GM23248 (cell line): ENCODE data around the gene SLC2A6. TPM values are rescaled to one million over a fixed set of nuclear protein-coding genes. Genes with fewer than 3 reads are reported as not detected.

Experiments used
- DNase-seq: peaks from one replicate; pipeline ENCODE4 v3.0.0-alpha.2; 2015
- H2AFZ ChIP-seq: fragments of 200-600 bp; sonication (generic); 2 replicates; pipeline ENCODE4 v1.6.1; 2016; ENCODE audit warnings: antibody characterized with exemption
- H3F3A ChIP-seq: fragments of 200-600 bp; sonication (generic); 2 replicates; pipeline ENCODE4 v1.6.1; 2016; ENCODE audit warnings: mild to moderate bottlenecking, antibody characterized with exemption, mixed run types; ENCODE audit not compliant: insufficient read depth
- H3K27ac ChIP-seq: fragments of 200-600 bp; sonication (generic); 2 replicates; pipeline ENCODE4 v1.5.1; 2016; ENCODE audit warnings: mild to moderate bottlenecking
- H3K27me3 ChIP-seq: fragments of 200-600 bp; sonication (generic); replicated peaks from 2 replicates; pipeline ENCODE4 v1.6.1; 2016; ENCODE audit warnings: mild to moderate bottlenecking; ENCODE audit not compliant: insufficient read depth
- H3K36me3 ChIP-seq: fragments of 200-600 bp; sonication (generic); 2 replicates; pipeline ENCODE4 v1.6.1; 2016; ENCODE audit warnings: low read depth, mild to moderate bottlenecking
- H3K4me1 ChIP-seq: fragments of 200-600 bp; sonication (generic); 2 replicates; pipeline ENCODE4 v1.6.1; 2016; ENCODE audit warnings: mild to moderate bottlenecking; ENCODE audit not compliant: insufficient read depth
- H3K4me2 ChIP-seq: fragments of 200-600 bp; sonication (generic); one replicate; pipeline ENCODE4 v1.6.1; 2016; ENCODE audit warnings: mild to moderate bottlenecking; ENCODE audit not compliant: unreplicated experiment
- H3K4me3 ChIP-seq: fragments of 200-600 bp; sonication (generic); 2 replicates; pipeline ENCODE4 v1.5.1; 2016; ENCODE audit warnings: mild to moderate bottlenecking
- H3K79me2 ChIP-seq: fragments of 200-600 bp; sonication (generic); 2 replicates; pipeline ENCODE4 v1.6.1; 2016; ENCODE audit warnings: mild to moderate bottlenecking; ENCODE audit not compliant: insufficient read depth
- H3K9ac ChIP-seq: fragments of 200-600 bp; sonication (generic); 2 replicates; pipeline ENCODE4 v1.6.1; 2016; ENCODE audit warnings: mild to moderate bottlenecking
- H3K9me2 ChIP-seq: fragments of 200-600 bp; sonication (generic); 2 replicates; pipeline ENCODE4 v1.6.1; 2016; ENCODE audit warnings: mixed run types, mild to moderate bottlenecking, moderate library complexity; ENCODE audit not compliant: insufficient read depth
- H3K9me3 ChIP-seq: fragments of 200-600 bp; sonication (generic); one replicate; pipeline ENCODE4 v1.6.1; 2017; ENCODE audit warnings: low read depth
- H4K20me1 ChIP-seq: fragments of 200-600 bp; sonication (generic); 2 replicates; pipeline ENCODE4 v1.6.0; 2016; ENCODE audit not compliant: insufficient read depth
- EZH2 ChIP-seq: fragments of 200-600 bp; sonication (generic); IDR thresholded peaks from 2 replicates; pipeline ENCODE4 v1.6.1; 2018; ENCODE audit warnings: antibody characterized with exemption, mild to moderate bottlenecking; ENCODE audit not compliant: insufficient read depth, poor library complexity, severe bottlenecking
- EZH2phosphoT487 ChIP-seq: fragments of 200-600 bp; sonication (generic); IDR thresholded peaks from 2 replicates; pipeline ENCODE4 v1.6.1; 2018; ENCODE audit warnings: antibody characterized with exemption, moderate library complexity, mild to moderate bottlenecking, low read depth; ENCODE audit not compliant: insufficient read depth
- WGBS, 2 experiments: methylation state at CpG; one replicate each; pipeline ENCODE4 v1.1.6; 2015 to 2017; ENCODE audit warnings: low lambda C conversion rate in 2 of 2, low coverage in 1 of 2; ENCODE audit errors: missing lambda C conversion rate in 2 of 2; 5-methylcytosine and 5-hydroxymethylcytosine counted together
- in situ Hi-C: fragments of 300-500 bp; cut with MboI; formaldehyde crosslinking; loops from 2 replicates; pipeline ENCODE4 v1.15.0; 2020
- polyA plus RNA-seq: library from polyadenylated mRNA; unstranded; fragments of >200 nt; fragmentation: Nextera tagmentation; extraction: Ambion mirVana; gene quantifications from 2 replicates; pipeline ENCODE4 v1.2.1, GENCODE V29; 2016
- total RNA-seq: library from RNA; depleted of rRNA; stranded (reverse); fragments of >200 nt; shearing (Covaris generic); gene quantifications from 2 replicates; pipeline ENCODE4 v1.2.3, GENCODE V29; 2014

SLC2A6 gene
- total and polyA plus RNA-seq, 2 experiments from 2014 or later: 6.8 to 12.0 TPM

DNA sequence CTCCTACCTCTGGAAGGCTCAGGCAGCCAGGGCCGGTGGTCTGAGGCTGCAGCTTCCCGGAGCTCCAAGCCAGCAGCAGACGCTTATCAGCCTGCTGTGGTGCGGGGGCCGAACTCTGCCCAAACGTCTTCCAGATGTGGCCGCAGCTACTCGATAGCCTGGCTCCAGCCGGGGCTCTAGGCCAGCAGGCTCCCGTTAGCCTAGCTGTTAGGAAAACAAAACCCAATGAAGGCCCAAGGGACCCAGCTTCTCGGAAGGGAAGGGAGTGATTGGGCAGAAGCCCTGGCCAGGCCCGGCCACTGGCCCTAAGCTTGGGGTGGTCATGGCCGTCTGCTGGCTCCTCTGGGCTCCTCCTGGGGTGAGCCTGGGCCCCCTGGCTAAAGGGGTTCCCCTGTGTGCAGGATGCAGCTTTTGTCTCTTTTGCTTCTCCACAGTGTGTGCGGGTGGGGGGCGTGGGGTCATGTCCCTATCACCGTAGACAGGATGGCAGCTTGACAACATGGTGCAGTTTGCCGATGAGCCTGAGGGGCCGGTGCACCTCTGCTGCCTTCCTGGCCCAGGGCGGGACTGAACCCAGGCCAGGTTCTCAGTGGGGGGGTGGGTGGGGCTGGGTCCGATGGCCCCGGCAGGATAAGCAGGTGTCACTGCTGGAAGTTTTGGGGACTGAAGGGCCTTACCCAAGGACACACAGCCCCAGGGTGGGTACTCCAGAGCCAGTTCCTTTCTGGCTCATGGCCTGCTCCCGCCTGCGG, 27.2 kb upstream of the SLC2A6 start:
- TF ChIP-seq EZH2 (no peak), EZH2phosphoT487 (no peak)
- Histone ChIP-seq H3K9me2 (no peaks in the 10 kb centered on the region), H3F3A (0 out of 2 replicates have a peak, but pooled peaks cover 8% of the 10 kb centered on the region), H3K4me1 (peaks cover 10% of the 10 kb centered on the region), H3K27me3 (no peaks in the 10 kb centered on the region), H4K20me1 (no peaks in the 10 kb centered on the region), H3K9ac (peak overlapping the region; percentile 50; the same call in 1 of the 2 replicates), H3K4me3 (no peak overlapping the region), H3K4me2 (no peak overlapping the region), H3K9me3 (peaks cover 4% of the 10 kb centered on the region), H3K36me3 (no peaks in the 10 kb centered on the region), H3K79me2 (no peaks in the 10 kb centered on the region), H3K27ac (peak overlapping the region; percentile 47; the same call in 1 of the 2 replicates), H2AFZ (no peak overlapping the region)
- in situ Hi-C loops: no loop called here
- DNase-seq: peak; percentile 72
- 29 to 37% methylated on average over 22 to 23 of the region's 23 CpGs for WGBS, 2 experiments

DNA sequence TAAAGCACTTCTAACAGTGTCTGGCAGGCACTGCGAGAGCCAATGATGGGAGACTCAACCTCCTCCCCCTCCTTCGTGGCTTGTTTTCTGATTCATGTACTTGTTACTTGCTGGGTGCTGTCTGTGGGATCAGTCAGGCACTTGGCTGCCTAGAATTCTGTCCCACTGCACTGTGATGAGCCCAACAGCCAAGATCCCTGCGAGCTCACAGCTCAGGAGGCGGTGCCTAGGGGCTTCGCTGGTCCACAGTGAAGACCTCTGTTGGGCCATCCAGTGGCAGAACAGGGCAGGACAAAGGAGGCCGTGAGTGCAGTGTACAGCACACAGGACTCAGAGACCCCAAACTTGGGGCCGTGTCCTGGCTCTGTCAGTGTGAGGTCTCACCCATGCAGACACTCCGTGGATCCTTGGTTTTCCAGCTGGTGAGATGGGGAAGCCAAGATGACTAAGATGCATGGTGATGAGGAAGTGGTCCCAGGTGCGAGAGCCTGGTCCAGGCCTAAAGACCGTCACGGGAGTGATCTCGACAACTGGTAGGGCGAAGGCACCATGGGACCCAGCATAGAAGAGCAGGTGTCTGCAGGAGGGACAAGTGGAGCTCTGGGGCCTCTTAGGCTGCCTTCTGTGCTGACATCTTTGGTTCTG, 26.4 kb upstream of the SLC2A6 start:
- Histone ChIP-seq H3K9me2 (no peaks in the 10 kb centered on the region), H3K9me3 (peaks cover 4% of the 10 kb centered on the region), H3K36me3 (no peaks in the 10 kb centered on the region), H3K9ac (no peak overlapping the region), H3K4me3 (no peak overlapping the region), H3K4me1 (peaks cover 10% of the 10 kb centered on the region), H3K79me2 (no peaks in the 10 kb centered on the region), H2AFZ (no peak overlapping the region), H4K20me1 (no peaks in the 10 kb centered on the region), H3K27ac (0 out of 2 replicates have a peak overlapping the region, but pooled peaks have one; percentile 47), H3K27me3 (no peaks in the 10 kb centered on the region), H3F3A (0 out of 2 replicates have a peak, but pooled peaks cover 8% of the 10 kb centered on the region), H3K4me2 (no peak overlapping the region)
- in situ Hi-C loops: no loop called here
- no peak for TF ChIP-seq EZH2phosphoT487
- TF ChIP-seq EZH2: no peak
- peak; percentile 70 for DNase-seq
- WGBS, 2 experiments: 89% methylated on average over 13 of the region's 13 CpGs

DNA sequence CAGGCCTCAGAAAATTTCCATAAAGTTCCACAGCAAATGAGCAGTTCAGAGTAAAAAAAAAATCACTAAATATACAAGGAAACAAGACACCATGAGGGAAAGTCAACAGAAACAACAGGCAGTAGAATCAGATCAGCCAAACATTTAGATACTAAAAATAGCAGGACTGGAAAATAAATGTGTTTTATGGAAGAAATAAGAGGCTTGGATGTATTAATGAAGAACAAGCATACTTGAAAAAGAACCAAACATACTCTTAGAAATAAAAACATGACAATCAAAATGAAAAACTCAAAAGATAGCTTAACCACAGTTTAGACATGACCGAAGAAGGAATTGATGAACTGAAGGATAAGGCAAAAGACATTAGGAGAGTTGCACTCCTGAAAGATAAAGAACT, 23.2 kb upstream of the SLC2A6 start:
- WGBS, 2 experiments: 81 to 83% methylated on average over 1 of the region's 1 CpG
- no peak overlapping the region for H3K27ac ChIP-seq
- H3F3A ChIP-seq: 0 out of 2 replicates have a peak, but pooled peaks cover 8% of the 10 kb centered on the region
- DNase-seq: no peak
- peaks cover 9% of the 10 kb centered on the region for H3K4me1 ChIP-seq
- in situ Hi-C loops: no loop called here
- H3K79me2 ChIP-seq: no peaks in the 10 kb centered on the region
- peaks cover 4% of the 10 kb centered on the region for H3K9me3 ChIP-seq
- H4K20me1 ChIP-seq: no peaks in the 10 kb centered on the region
- H3K4me3 ChIP-seq: no peak overlapping the region
- H3K27me3 ChIP-seq: no peaks in the 10 kb centered on the region
- no peak overlapping the region for H3K4me2 ChIP-seq
- TF ChIP-seq EZH2phosphoT487: no peak
- TF ChIP-seq EZH2: no peak
- H3K9me2 ChIP-seq: no peaks in the 10 kb centered on the region
- no peaks in the 10 kb centered on the region for H3K36me3 ChIP-seq
- no peak overlapping the region for H2AFZ ChIP-seq
- no peak overlapping the region for H3K9ac ChIP-seq

DNA sequence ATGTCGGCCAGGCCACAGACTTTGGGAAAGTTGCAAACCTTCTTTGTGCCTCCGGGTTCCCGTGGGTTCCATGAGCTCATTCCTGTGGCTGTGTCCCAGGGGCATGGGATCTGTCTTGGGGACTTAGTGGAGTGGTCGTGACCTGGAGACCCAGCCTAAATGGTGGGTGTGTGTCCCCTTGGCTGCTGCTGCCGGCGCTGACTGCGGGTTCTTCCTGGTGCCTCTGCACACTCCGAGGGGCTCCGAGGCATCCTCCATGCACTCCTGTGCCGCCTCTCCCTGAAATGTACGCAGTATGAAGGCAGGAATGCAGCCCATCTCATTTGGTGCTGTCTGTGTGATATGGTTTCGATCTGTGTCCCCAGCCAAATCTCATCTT, 21.0 kb upstream of the SLC2A6 start:
- in situ Hi-C loops: loop anchor here (25.0 kb wide), 1 partner anchor 463 kb away; the partner anchor contains the start of gene GTF3C5
- DNase-seq: no peak
- Histone ChIP-seq H3K4me1 (no peaks in the 10 kb centered on the region), H4K20me1 (no peaks in the 10 kb centered on the region), H3F3A (no peaks in the 10 kb centered on the region), H3K27ac (no peak overlapping the region), H3K9me3 (peaks cover 4% of the 10 kb centered on the region), H3K36me3 (no peaks in the 10 kb centered on the region), H3K27me3 (peaks cover 6% of the 10 kb centered on the region), H2AFZ (no peak overlapping the region), H3K79me2 (no peaks in the 10 kb centered on the region), H3K4me3 (no peak overlapping the region), H3K9me2 (no peaks in the 10 kb centered on the region), H3K4me2 (no peak overlapping the region), H3K9ac (no peak overlapping the region)
- TF ChIP-seq EZH2 (no peak), EZH2phosphoT487 (no peak)
- WGBS, 2 experiments: 71 to 80% methylated on average over 12 of the region's 12 CpGs
